GM10248 (cell line): Measurements from ENCODE around the gene ZNF525.

Source experiments
- CTCF ChIA-PET: fragments of 300-600 bp; sonication (Branson Sonifier 250); formaldehyde crosslinking; extraction: SDS; loops from one replicate; lab custom pipeline; 2021; ENCODE audit warnings: antibody characterized with exemption; lab: Yijun Ruan, JAX
- POLR2A ChIA-PET: fragments of 350-650 bp; sonication (Branson Sonifier 250); formaldehyde crosslinking; extraction: SDS; loops from one replicate; lab custom pipeline; 2020; ENCODE audit warnings: antibody characterized with exemption; lab: Yijun Ruan, JAX
- DNase-seq: peaks from one replicate; pipeline ENCODE4 v3.0.0; 2012; ENCODE audit errors: extremely low spot score
- CTCF ChIP-seq: IDR thresholded peaks from 2 replicates; pipeline ENCODE4 v1.5.1; 2012; ENCODE audit warnings: mild to moderate bottlenecking, low read depth; ENCODE audit errors: extremely low read depth, missing control alignments, control extremely low read depth

ZNF525 gene

DNA sequence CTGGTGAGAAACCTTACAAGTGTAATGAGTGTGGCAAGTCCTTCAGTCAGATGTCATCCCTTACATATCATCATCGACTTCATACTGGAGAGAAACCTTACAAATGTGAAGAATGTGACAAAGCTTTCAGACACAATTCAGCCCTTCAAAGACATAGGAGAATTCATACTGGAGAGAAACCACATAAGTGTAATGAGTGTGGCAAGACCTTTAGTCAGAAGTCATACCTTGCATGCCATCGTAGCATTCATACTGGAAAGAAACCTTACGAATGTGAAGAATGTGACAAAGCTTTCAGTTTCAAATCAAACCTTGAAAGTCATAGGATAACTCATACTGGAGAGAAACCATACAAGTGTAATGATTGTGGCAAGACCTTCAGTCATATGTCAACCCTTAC lies 15.9 kb downstream of the ZNF525 start:
- CTCF ChIA-PET = no interaction called here
- TF ChIP-seq CTCF = no peak
- POLR2A ChIA-PET = no interaction called here
- DNase-seq = no peak

GRCh38 chr19:53388168-53388567 lies 22.7 kb downstream of the ZNF525 start:
- no peak for TF ChIP-seq CTCF
- ChIA-PET POLR2A (no interaction called here), CTCF (interaction anchor here (1.2 to 1.3 kb wide), 2 partner anchors 22 to 29 kb away, joined by 3 read pairs; no protein-coding TSS in a partner anchor)
- no peak for DNase-seq

DNA sequence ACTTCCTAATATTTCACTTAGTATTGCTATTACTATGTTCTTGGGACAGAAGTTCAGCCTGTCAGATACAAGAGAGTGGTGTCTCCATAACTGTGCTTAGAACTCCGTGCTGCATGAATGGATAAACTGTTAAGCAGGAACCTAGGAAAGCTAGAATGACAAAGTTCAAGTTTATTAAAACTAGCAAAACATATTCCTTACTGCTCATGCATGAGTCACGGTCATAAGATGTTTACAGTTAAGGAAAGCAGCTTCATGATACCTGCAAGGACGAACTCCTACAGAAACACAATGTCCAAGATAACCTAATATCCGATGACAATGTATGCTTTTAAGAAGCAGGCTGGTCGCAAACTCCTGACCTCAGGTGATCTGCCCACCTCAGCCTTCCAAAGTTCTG lies 23.4 kb downstream of the ZNF525 start:
- no peak for TF ChIP-seq CTCF
- DNase-seq = no peak
- CTCF ChIA-PET = interaction anchor here (1.2 to 1.3 kb wide), 3 partner anchors 19 to 30 kb away, joined by 3 read pairs; no protein-coding TSS in a partner anchor
- POLR2A ChIA-PET = no interaction called here

DNA sequence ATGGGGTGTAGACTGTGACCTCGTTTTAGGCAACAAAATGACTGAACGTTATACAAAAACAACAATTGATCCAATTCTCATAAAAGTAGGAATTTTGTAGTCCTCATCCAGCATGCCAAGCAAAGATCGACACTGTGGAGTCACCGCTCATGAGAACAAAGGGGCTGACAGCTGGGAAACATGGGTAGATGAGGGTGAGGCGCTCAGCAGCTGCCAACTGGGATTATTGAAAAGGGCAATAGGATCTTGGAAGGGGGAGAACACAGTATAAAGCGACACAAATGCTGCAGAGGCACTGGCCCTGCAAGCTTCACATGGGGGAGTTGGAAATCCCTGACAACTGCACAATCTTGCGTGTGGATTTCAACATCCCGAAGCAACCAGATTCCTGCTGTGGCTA lies 24.1 kb downstream of the ZNF525 start:
- DNase-seq = no peak
- TF ChIP-seq CTCF = no peak
- CTCF ChIA-PET = interaction anchor here (1.3 kb wide), 1 partner anchor 20 kb away, joined by 3 read pairs; no protein-coding TSS in a partner anchor
- POLR2A ChIA-PET = no interaction called here

DNA sequence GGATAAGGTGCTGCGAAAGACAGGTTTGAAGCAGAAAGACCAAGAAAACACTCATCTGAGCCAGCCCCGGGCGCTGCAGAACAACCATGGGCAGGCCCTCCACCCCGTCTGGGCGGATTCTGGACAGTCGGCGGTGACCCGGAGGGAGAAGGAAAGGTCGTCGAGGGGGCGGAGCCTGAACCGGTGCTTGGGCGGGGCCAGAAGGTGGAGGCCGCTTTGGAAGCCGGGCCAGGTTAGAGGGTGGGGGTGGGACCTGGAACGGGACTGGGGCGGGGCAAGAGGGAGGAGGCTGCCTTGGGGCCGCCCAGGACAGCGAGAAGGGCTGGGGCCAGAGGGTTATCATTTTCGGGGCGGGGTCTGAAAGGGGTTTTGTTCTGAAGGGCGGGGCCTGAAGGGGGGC lies 24.5 kb downstream of the ZNF525 start:
- POLR2A ChIA-PET = no interaction called here
- CTCF ChIA-PET = interaction anchor here (1.3 kb wide), 1 partner anchor 20 kb away, joined by 3 read pairs; no protein-coding TSS in a partner anchor
- no peak for TF ChIP-seq CTCF
- no peak for DNase-seq

GRCh38 chr19:53394522-53394973 lies 29.0 kb downstream of the ZNF525 start:
- ChIA-PET POLR2A (no interaction called here), CTCF (no interaction called here)
- DNase-seq = peak; percentile 15
- no peak for TF ChIP-seq CTCF
